Heart left ventricle (tissue), 16 donors: Measurements from ENCODE around the gene LRMDA. TPM values are rescaled to one million over a fixed set of nuclear protein-coding genes. Genes with fewer than 3 reads are reported as not detected.

Experiments used
- ATAC-seq, 4 donors: fragments of 200-7000 bp; cut with Tn5 transposase; one replicate each; pipeline ENCODE4 v1.9.1; 2020 to 2022; ENCODE audit warnings: moderate library complexity in 4 of 4, mild to moderate bottlenecking in 3 of 4, moderate number of reproducible peaks in 1 of 4
- DNase-seq, 5 donors: peaks; one replicate each; pipeline ENCODE4 v3.0.0-alpha.2; 2020
- H3K27ac ChIP-seq, 12 donors: fragments of 200-600 bp; sonication (generic) in 4 of 12; one replicate each; pipeline versions ENCODE4 v1.5.0 to v1.8.0; 2016 to 2022; ENCODE audit warnings: mild to moderate bottlenecking in 2 of 12
- H3K27me3 ChIP-seq, 9 donors: fragments of 200-600 bp; sonication (generic) in 2 of 9; one replicate each; pipeline versions ENCODE4 v1.5.1 to v1.8.0; 2016 to 2022; ENCODE audit warnings: mild to moderate bottlenecking in 3 of 9
- H3K36me3 ChIP-seq, 9 donors: fragments of 200-600 bp; sonication (generic) in 2 of 9; one replicate each; pipeline versions ENCODE4 v1.5.0 to v1.8.0; 2018 to 2022; ENCODE audit warnings: mild to moderate bottlenecking in 2 of 9
- H3K4me1 ChIP-seq, 12 donors: fragments of 200-600 bp; sonication (generic) in 4 of 12; one replicate each; pipeline versions ENCODE4 v1.5.0 to v1.8.0; 2016 to 2022; ENCODE audit warnings: mild to moderate bottlenecking in 3 of 12
- H3K4me3 ChIP-seq, 12 donors: fragments of 200-600 bp; sonication (generic) in 4 of 12; one replicate each; pipeline versions ENCODE4 v1.5.0 to v1.8.0; 2017 to 2022; ENCODE audit warnings: mild to moderate bottlenecking in 9 of 12, moderate library complexity in 4 of 12
- H3K9me3 ChIP-seq, 12 donors: fragments of 200-600 bp; sonication (generic) in 4 of 12; one replicate each; pipeline versions ENCODE4 v1.5.0 to v1.8.0; 2016 to 2022; ENCODE audit warnings: mild to moderate bottlenecking in 1 of 12
- CTCF ChIP-seq, 12 donors: fragments of 200-600 bp; sonication (generic) in 4 of 12; IDR thresholded peaks; one replicate each; pipeline versions ENCODE4 v1.5.0 to v1.8.0; 2018 to 2022; ENCODE audit warnings: antibody characterized with exemption in 12 of 12, mild to moderate bottlenecking in 5 of 12
- POLR2A ChIP-seq, 2 donors: fragments of 450-650 bp; IDR thresholded peaks; one replicate each; pipeline ENCODE4 v1.6.1; 2017; ENCODE audit warnings: antibody characterized with exemption in 2 of 2, mild to moderate bottlenecking in 2 of 2, moderate library complexity in 2 of 2
- WGBS, 4 donors: extraction: QIAGEN DNeasy Blood & Tissue Kit in 2 of 4; methylation state at CpG; one replicate each; pipeline versions ENCODE4 v1.1.5 to v1.1.7; 2013 to 2018; 5-methylcytosine and 5-hydroxymethylcytosine counted together
- intact Hi-C, 10 donors: fragments of 100-400 bp; cut with DNase I; formaldehyde crosslinking; loops; one replicate each; pipeline versions ENCODE4 v1.11.1 to v1.14.2; 2022
- polyA plus RNA-seq, 2 donors: library from polyadenylated mRNA; stranded (reverse); fragments of 200-250 nt; gene quantifications; one replicate each; pipeline ENCODE4 v1.2.3, GENCODE V29; 2013
- total RNA-seq, 9 donors: library from RNA; depleted of rRNA in 2 of 9; stranded (reverse); fragments of >200 nt in 2 of 9; fragmentation: NEBNext Ultra II Directional in 3 of 9; extraction: Animal tissue kit (Norgen Biotek cat#: 25700) in 3 of 9; gene quantifications; one replicate each; pipeline versions ENCODE4 v1.1.0 to v1.2.4, GENCODE V29; 2016 to 2023
- donor health status: ischemic (EF 13 %, LVEDD 7.1; RV severe dilation, severe dysfunction).
- donor health status: healthy with polysubstance abuse.
- donor health status: DM: no; HTN: yes; CAD: no.
- donor health status: DM: no; HTN: no; CAD: no.
- donor health status: ischemic (EF 25% LVEDD 6.9; RV normal size, moderate dysfunction).
- donor health status: ischemic (EF 25% LVEDD 5.7; RV mildly dilated, moderate dysfunction).
- donor health status: healthy.
- donor health status: DM: yes; HTN: yes; CAD: no.
- donor health status: ischemic (EF 35%, LVEDD 5.7; RV mildly dilated, moderate dysfunction).
- donor health status: nonischemic (EF 11% LVEDD 7.7; RV severe dilation, severe dysfunction).
- donor health status: DM: yes; HTN: yes; CAD: no.
- donor health status: PGD.
- donor health status: ischemic (EF 29% LVEDD 5.4; RV normal size, mild dysfunction).
- donor health status: nonischemic (EF 23%, LVEDD 6.1; RV moderate dilation, normal function).

LRMDA gene
- total and polyA plus RNA-seq, 11 donors: 2.4 to 34.4 (median 14.9) TPM

GRCh38 chr10:75681334-75681733 is 249.9 kb downstream of the LRMDA start:
- TF ChIP-seq POLR2A (IDR thresholded peaks at IDR 0.05): no peak
- TF ChIP-seq CTCF (IDR thresholded peaks at IDR 0.05): no peak
- H3K27ac ChIP-seq: no peak overlapping the region
- DNase-seq: no peak
- peaks cover 0 to 17% (median 0%) of the 10 kb centered on the region in 12 donors for H3K4me1 ChIP-seq
- H3K9me3 ChIP-seq: no peaks in the 10 kb centered on the region
- WGBS, 4 donors: 92 to 96% (median 95%) methylated on average over 7 of the region's 7 CpGs
- no peak for ATAC-seq
- intact Hi-C loops: no loop called here
- H3K4me3 ChIP-seq: no peak overlapping the region
- no peaks in the 10 kb centered on the region for H3K36me3 ChIP-seq
- no peaks in the 10 kb centered on the region for H3K27me3 ChIP-seq

- no peak for ATAC-seq
- peak overlapping the region in 1 of 12 donors; percentile 66 for H3K27ac ChIP-seq
- 71 to 76% (median 75%) methylated on average over 11 of the region's 11 CpGs for WGBS, 4 donors
These were observed 251.5 kb downstream of the LRMDA start for GRCh38 chr10:75682649-75683557.

GRCh38 chr10:75685187-75685586 is 253.8 kb downstream of the LRMDA start:
- H3K27ac ChIP-seq: no peak overlapping the region
- no peaks in the 10 kb centered on the region for H3K36me3 ChIP-seq
- no peak overlapping the region for H3K4me3 ChIP-seq
- peaks cover 0 to 16% (median 9%) of the 10 kb centered on the region in 12 donors for H3K9me3 ChIP-seq
- no peak for ATAC-seq
- no peaks in the 10 kb centered on the region for H3K27me3 ChIP-seq
- 66 to 81% (median 71%) methylated on average over 1 of the region's 1 CpG for WGBS, 4 donors
- peaks cover 0 to 18% (median 0%) of the 10 kb centered on the region in 12 donors for H3K4me1 ChIP-seq
- no peak for DNase-seq
- intact Hi-C loops: no loop called here
- TF ChIP-seq CTCF (IDR thresholded peaks at IDR 0.05) (no peak), POLR2A (IDR thresholded peaks at IDR 0.05) (no peak)

More at GRCh38 chr10:75682649-75683557, 251.5 kb downstream of the LRMDA start:
- Histone ChIP-seq H3K36me3 (no peaks in the 10 kb centered on the region), H3K9me3 (peaks cover 0 to 12% (median 6%) of the 10 kb centered on the region in 12 donors), H3K4me3 (no peak overlapping the region), H3K27me3 (no peaks in the 10 kb centered on the region), H3K4me1 (peaks cover 0 to 7% (median 0%) of the 10 kb centered on the region in 12 donors)
- intact Hi-C loops: no loop called here
- TF ChIP-seq CTCF (IDR thresholded peaks at IDR 0.05): no peak
- no peak for TF ChIP-seq POLR2A (IDR thresholded peaks at IDR 0.05)
- DNase-seq: peak in 1 of 5 donors; percentile 35

GRCh38 chr10:75688506-75689300 is 257.3 kb downstream of the LRMDA start:
- WGBS, 4 donors: 62 to 68% (median 66%) methylated on average over 5 of the region's 5 CpGs
- peaks cover 0 to 11% (median 0%) of the 10 kb centered on the region in 12 donors for H3K4me1 ChIP-seq
- no peak for DNase-seq
- no peaks in the 10 kb centered on the region for H3K36me3 ChIP-seq
- no peaks in the 10 kb centered on the region for H3K27me3 ChIP-seq
- ATAC-seq: no peak
- peaks cover 0 to 16% (median 9%) of the 10 kb centered on the region in 12 donors for H3K9me3 ChIP-seq
- H3K27ac ChIP-seq: no peak overlapping the region
- TF ChIP-seq CTCF (IDR thresholded peaks at IDR 0.05) (no peak), POLR2A (IDR thresholded peaks at IDR 0.05) (no peak)
- intact Hi-C loops: no loop called here
- no peak overlapping the region for H3K4me3 ChIP-seq
